RWPE1 (cell line): ENCODE results near the gene SHISAL2A.

ENCODE experiments used
- CTCF ChIA-PET: fragments of 350-600 bp; sonication (Branson Sonifier 250); formaldehyde crosslinking; extraction: SDS; loops from one replicate; lab custom pipeline; 2021; lab: Yijun Ruan, JAX
- POLR2A ChIA-PET: fragments of 400-600 bp; formaldehyde crosslinking; extraction: SDS; loops from one replicate; lab custom pipeline; 2020; ENCODE audit warnings: antibody characterized with exemption; ENCODE audit not compliant: low non-redundant PET; lab: Yijun Ruan, JAX
- DNase-seq: peaks from one replicate; pipeline ENCODE4 v3.0.0; 2012; ENCODE audit warnings: low spot score
- H3K27ac ChIP-seq: fragments of 450-650 bp; 2 replicates; pipeline ENCODE4 v1.5.1; 2017
- TF ChIP-seq, protein P1 (sequence below): fragments of 450-650 bp; conservative IDR thresholded peaks from 2 replicates; pipeline ENCODE4 v1.5.1; 2017; ENCODE audit warnings: low read depth, mild to moderate bottlenecking

Gene SHISAL2A

DNA sequence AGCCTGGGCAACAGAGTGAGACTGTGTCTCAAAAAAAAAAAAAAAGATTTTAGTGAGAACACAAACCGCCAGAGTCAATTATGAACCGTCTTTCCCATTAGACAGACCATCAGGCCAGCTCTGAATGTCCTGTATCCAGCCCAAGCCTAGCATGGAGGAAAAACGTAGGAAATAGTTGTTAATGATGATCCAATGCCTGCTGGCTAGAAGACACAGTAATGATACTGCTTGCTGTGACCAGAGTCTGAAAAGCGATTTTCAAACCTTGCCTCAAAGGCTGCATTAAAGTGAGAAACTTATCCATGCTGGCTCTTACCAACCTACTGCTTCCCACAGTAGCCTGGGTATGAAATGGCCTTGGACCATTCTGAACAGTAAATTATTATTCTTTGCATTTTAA is 48.2 kb downstream of the SHISAL2A start:
- POLR2A ChIA-PET: no interaction called here
- CTCF ChIA-PET: no interaction called here
- TF ChIP-seq, protein P1, sequence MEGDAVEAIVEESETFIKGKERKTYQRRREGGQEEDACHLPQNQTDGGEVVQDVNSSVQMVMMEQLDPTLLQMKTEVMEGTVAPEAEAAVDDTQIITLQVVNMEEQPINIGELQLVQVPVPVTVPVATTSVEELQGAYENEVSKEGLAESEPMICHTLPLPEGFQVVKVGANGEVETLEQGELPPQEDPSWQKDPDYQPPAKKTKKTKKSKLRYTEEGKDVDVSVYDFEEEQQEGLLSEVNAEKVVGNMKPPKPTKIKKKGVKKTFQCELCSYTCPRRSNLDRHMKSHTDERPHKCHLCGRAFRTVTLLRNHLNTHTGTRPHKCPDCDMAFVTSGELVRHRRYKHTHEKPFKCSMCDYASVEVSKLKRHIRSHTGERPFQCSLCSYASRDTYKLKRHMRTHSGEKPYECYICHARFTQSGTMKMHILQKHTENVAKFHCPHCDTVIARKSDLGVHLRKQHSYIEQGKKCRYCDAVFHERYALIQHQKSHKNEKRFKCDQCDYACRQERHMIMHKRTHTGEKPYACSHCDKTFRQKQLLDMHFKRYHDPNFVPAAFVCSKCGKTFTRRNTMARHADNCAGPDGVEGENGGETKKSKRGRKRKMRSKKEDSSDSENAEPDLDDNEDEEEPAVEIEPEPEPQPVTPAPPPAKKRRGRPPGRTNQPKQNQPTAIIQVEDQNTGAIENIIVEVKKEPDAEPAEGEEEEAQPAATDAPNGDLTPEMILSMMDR: no peak
- no peak overlapping the region for H3K27ac ChIP-seq
- no peak for DNase-seq

DNA sequence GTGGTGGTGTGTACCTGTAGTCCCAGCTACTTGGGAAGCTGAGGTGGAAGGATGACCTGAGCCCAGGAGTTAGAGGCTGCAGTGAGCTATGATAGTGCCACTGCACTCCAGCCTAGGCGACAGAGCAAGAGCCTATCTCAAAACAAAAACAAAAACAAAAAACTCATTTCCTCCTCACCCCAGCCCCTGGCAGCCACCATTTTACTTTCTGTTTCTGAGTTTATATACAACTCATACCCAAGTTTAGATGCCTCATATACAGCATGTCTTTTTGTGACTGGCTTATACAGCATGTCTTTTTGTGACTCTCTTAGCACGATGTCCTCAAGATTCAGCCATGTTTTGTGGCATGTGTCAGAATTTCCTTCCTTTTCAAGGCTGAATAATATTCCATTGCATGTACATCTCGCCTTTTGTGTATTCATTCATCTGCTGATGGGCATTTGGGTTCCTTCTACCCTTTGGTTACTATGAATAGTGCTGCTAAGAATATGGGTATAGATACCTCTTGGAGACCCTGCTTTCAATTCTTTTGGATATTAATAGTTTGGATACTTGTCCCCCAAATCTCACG is 50.5 kb downstream of the SHISAL2A start:
- CTCF ChIA-PET: no interaction called here
- TF ChIP-seq, protein P1: no peak
- no peak overlapping the region for H3K27ac ChIP-seq
- POLR2A ChIA-PET: no interaction called here
- no peak for DNase-seq

DNA sequence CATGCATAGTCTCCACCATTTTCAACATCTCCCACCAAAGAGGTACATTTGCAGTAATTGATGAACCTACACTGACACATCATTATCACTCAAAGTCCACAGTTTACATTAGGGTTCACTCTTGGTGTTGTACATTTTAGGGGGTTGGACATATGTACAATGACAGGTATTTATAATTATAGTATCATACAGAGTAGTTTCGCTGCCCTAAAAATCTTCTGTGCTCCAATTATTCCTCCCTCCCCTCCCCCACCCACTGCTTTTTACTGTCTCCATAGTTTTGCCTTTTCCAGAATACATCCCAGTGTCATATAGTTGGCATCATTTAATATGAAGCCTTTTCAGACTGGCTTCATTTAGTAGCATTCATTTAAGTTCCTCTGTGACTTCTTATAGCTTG is 51.6 kb downstream of the SHISAL2A start:
- H3K27ac ChIP-seq: no peak overlapping the region
- TF ChIP-seq, protein P1: no peak
- POLR2A ChIA-PET: no interaction called here
- CTCF ChIA-PET: interaction anchor here (0.6 to 0.9 kb wide), 2 partner anchors 116 to 243 kb away, joined by 3 read pairs; no protein-coding TSS in a partner anchor
- no peak for DNase-seq

DNA sequence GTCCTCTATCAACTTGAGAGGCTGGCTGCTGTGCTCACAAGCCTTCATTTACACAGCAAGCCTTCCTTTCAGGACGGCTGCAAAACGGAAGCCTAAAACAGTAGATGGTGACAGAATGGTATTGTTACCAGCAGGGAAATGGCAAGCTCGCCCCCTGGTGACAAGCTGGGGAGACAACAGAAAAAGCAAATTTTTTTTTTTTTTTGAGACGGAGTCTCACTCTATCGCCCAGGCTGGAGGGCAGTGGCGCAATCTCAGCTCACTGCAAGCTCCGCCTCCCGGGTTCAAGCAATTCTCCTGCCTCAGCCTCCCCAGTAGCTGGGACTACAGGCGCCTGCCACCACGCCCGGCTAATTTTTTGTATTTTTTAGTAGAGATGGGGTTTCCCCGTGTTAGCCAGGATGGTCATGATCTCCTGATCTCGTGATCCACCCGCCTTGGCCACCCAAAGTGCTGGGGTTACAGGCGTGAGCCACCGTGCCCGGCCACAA is 53.3 kb downstream of the SHISAL2A start:
- DNase-seq: peak; percentile 59
- POLR2A ChIA-PET: interaction anchor here (1.3 kb wide), 1 partner anchor 283 kb away, joined by 3 read pairs; the partner anchor contains the start of genes ORC1 and PRPF38A
- CTCF ChIA-PET: interaction anchor here (0.6 to 1.2 kb wide), 6 partner anchors 11 to 523 kb away, joined by 3 to 4 read pairs (median 3); no protein-coding TSS in a partner anchor
- TF ChIP-seq, protein P1: peak; percentile 83
- H3K27ac ChIP-seq: peak overlapping the region; percentile 32; the same call in 1 of the 2 replicates

DNA sequence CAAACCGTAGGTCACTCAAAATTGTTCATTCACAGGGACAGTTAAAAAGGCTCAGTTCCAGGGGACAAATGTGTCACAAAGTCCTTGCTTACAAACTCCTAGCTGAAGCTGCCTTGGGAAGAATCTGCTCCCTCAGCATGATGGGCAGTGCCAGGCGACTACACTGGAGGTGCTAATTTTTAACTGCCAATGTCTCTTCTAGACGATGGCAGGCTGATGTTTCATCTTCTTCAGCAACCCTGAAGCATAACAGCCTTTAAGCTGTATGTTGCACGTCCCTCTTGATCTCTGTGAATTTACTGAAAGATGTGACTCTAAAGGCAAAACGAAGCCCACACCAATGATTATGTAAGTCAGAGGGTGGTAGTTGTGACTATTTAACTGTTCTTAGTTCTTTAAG is 53.9 kb downstream of the SHISAL2A start:
- DNase-seq: no peak
- H3K27ac ChIP-seq: no peak overlapping the region
- CTCF ChIA-PET: interaction anchor here (0.7 to 1.2 kb wide), 3 partner anchors 10 to 280 kb away, joined by 3 to 4 read pairs (median 3); no protein-coding TSS in a partner anchor
- TF ChIP-seq, protein P1: no peak
- POLR2A ChIA-PET: interaction anchor here (1.3 kb wide), 1 partner anchor 283 kb away, joined by 3 read pairs; the partner anchor contains the start of genes ORC1 and PRPF38A

DNA sequence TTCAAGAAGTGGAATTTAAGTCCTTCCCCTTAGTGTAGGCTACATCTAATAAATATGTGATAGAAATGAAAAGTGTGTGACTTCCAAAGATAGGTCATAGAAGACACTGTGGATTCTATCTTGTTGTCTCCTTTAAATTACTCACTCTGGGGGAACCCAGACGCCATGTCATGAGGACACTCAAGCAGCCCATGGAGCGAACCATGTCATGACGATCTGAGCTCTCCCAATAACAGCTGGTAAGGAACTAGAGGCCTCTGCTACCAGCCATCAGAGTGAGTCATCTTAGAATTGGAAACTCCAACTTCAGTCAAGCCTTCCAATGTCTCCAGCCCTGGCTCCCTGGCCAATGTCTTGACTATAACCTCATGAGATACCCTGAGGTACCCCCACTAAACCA is 58.9 kb downstream of the SHISAL2A start:
- no peak for DNase-seq
- ChIA-PET CTCF (interaction anchor here (0.6 kb wide), 1 partner anchor 48 kb away, joined by 3 read pairs; no protein-coding TSS in a partner anchor), POLR2A (interaction anchor here (0.6 kb wide), 1 partner anchor 923 kb away, joined by 3 read pairs; no protein-coding TSS in a partner anchor)

More for the DNA sequence above, 58.9 kb downstream of the SHISAL2A start:
- TF ChIP-seq, protein P1: no peak
- H3K27ac ChIP-seq: no peak overlapping the region
